Measurements from ENCODE around the gene VIL1. TPM values are rescaled to one million over a fixed set of nuclear protein-coding genes. Genes with fewer than 3 reads are reported as not detected.

VIL1 gene
- total RNA-seq, 1 donor from 2014 or later, result 0.41 TPM

- intact Hi-C loops (cut with DNase I), result no loop called here
- H3K4me3 ChIP-seq, result no peak overlapping the region
- no peak for TF ChIP-seq CTCF (IDR thresholded peaks at IDR 0.05)
- H3K4me1 ChIP-seq, result peaks cover 16% of the 10 kb centered on the region
- no peak for DNase-seq
- H3K9me3 ChIP-seq, result no peaks in the 10 kb centered on the region
- no peak overlapping the region for H3K27ac ChIP-seq
- H3K27me3 ChIP-seq (ENCODE audit: low read depth), result no peaks in the 10 kb centered on the region
- no peak for ATAC-seq
- no peaks in the 10 kb centered on the region for H3K36me3 ChIP-seq
These were observed 43.7 kb upstream of the VIL1 start for GRCh38 chr2:218375212-218375611.

- no peaks in the 10 kb centered on the region for H3K4me1 ChIP-seq
- intact Hi-C loops (cut with DNase I), result no loop called here
- peak; percentile 59 to 60 for ATAC-seq
- no peak overlapping the region for H3K27ac ChIP-seq
- TF ChIP-seq CTCF (IDR thresholded peaks at IDR 0.05), result no peak
- DNase-seq, result no peak
- H3K4me3 ChIP-seq, result no peak overlapping the region
- no peaks in the 10 kb centered on the region for H3K36me3 ChIP-seq
- no peaks in the 10 kb centered on the region for H3K27me3 ChIP-seq (ENCODE audit: low read depth)
- no peaks in the 10 kb centered on the region for H3K9me3 ChIP-seq
These were observed 40.9 kb upstream of the VIL1 start for GRCh38 chr2:218378053-218378452.

GRCh38 chr2:218381916-218382366 lies 37.0 kb upstream of the VIL1 start, which contains the start of gene SLC11A1:
Gene SLC11A1, plus strand, starts transcription at chr2:218382273. Its CDS starts 96 bp downstream, at chr2:218382369.
- DNase-seq, result peak; percentile 92
- Histone ChIP-seq H3K4me1 (no peaks in the 10 kb centered on the region), H3K36me3 (peaks cover 4% of the 10 kb centered on the region), H3K9me3 (no peaks in the 10 kb centered on the region), H3K4me3 (peak within 1 kb of the TSS; percentile 53), H3K27me3 (ENCODE audit: low read depth) (no peaks in the 10 kb centered on the region), H3K27ac (peak within 1 kb of the TSS; percentile 85)
- intact Hi-C loops (cut with DNase I), result no loop called here
- ATAC-seq, result peak; percentile 78 to 93
- no peak for TF ChIP-seq CTCF (IDR thresholded peaks at IDR 0.05)

- ATAC-seq (no peak), DNase-seq (no peak)
- H3K27ac ChIP-seq, result peak overlapping the region; percentile 85
- H3K4me1 ChIP-seq, result peaks cover 3% of the 10 kb centered on the region
- H3K36me3 ChIP-seq, result peaks cover 7% of the 10 kb centered on the region
- TF ChIP-seq CTCF (IDR thresholded peaks at IDR 0.05), result no peak
- no peaks in the 10 kb centered on the region for H3K27me3 ChIP-seq (ENCODE audit: low read depth)
- peak overlapping the region; percentile 53 for H3K4me3 ChIP-seq
- H3K9me3 ChIP-seq, result no peaks in the 10 kb centered on the region
- intact Hi-C loops (cut with DNase I), result no loop called here
These were observed 36.1 kb upstream of the VIL1 start for GRCh38 chr2:218382785-218383184.

- TF ChIP-seq CTCF (IDR thresholded peaks at IDR 0.05), result no peak
- Histone ChIP-seq H3K27ac (peak overlapping the region; percentile 85), H3K27me3 (ENCODE audit: low read depth) (no peaks in the 10 kb centered on the region), H3K4me1 (peaks cover 6% of the 10 kb centered on the region), H3K9me3 (no peaks in the 10 kb centered on the region), H3K36me3 (peaks cover 7% of the 10 kb centered on the region), H3K4me3 (peak overlapping the region; percentile 53)
- intact Hi-C loops (cut with DNase I), result no loop called here
- DNase-seq (peak; percentile 48), ATAC-seq (no peak)
These were observed 34.9 kb upstream of the VIL1 start for GRCh38 chr2:218383892-218384519.

Data from lower lobe of right lung (tissue), 2 donors.